IMR-90 (cell line): ENCODE measurements around the gene BTBD9. TPM values are rescaled to one million over a fixed set of nuclear protein-coding genes. Genes with fewer than 3 reads are reported as not detected.

Source experiments
- ATAC-seq: fragments of 200-7000 bp; cut with Tn5 transposase; 2 replicates; pipeline ENCODE4 v1.9.1; 2020; ENCODE audit warnings: low read depth, mild to moderate bottlenecking, moderate library complexity
- BruUV-seq: library from RNA; stranded (reverse); fragments of 400-500 nt; replicated peaks from 2 replicates; lab custom pipeline; 2021; lab: Mats Ljungman, UMichigan
- CTCF ChIA-PET: fragments of 300-600 bp; formaldehyde crosslinking; extraction: SDS; loops from one replicate; lab custom pipeline; 2021; ENCODE audit warnings: antibody characterized with exemption; lab: Yijun Ruan, JAX
- POLR2A ChIA-PET: fragments of 300-600 bp; sonication (Branson Sonifier 250); formaldehyde crosslinking; loops from one replicate; lab custom pipeline; 2022; ENCODE audit warnings: antibody characterized with exemption; ENCODE audit not compliant: unreplicated experiment; lab: Charles Lee
- DNase-seq: peaks from one replicate; pipeline ENCODE4 v3.0.0; 2013
- H2AFZ ChIP-seq: replicated peaks from 2 replicates; pipeline ENCODE3; 2013; ENCODE audit warnings: low read length, mild to moderate bottlenecking; ENCODE audit not compliant: poor library complexity
- H2AK5ac ChIP-seq: 2 replicates; pipeline ENCODE4 v1.6.1; 2013; ENCODE audit warnings: low read depth, low read length, inconsistent platforms
- H2AK9ac ChIP-seq: replicated peaks from 2 replicates; pipeline ENCODE3; 2013; ENCODE audit warnings: mild to moderate bottlenecking, low read depth, low read length, moderate library complexity; ENCODE audit not compliant: poor library complexity
- H2BK120ac ChIP-seq: 2 replicates; pipeline ENCODE4 v1.6.1; 2013; ENCODE audit warnings: low read depth, low read length, inconsistent platforms
- H2BK15ac ChIP-seq: 3 replicates; pipeline ENCODE4 v1.6.1; 2013; ENCODE audit warnings: low read depth, low read length, inconsistent platforms
- H2BK20ac ChIP-seq: 2 replicates; pipeline ENCODE4 v1.6.1; 2013; ENCODE audit warnings: low read depth, mild to moderate bottlenecking, inconsistent platforms, low read length, moderate library complexity
- H2BK5ac ChIP-seq: 2 replicates; pipeline ENCODE4 v1.6.1; 2013; ENCODE audit warnings: mild to moderate bottlenecking, low read depth, low read length, inconsistent platforms; ENCODE audit not compliant: poor library complexity, severe bottlenecking
- H3K14ac ChIP-seq: replicated peaks from 2 replicates; pipeline ENCODE4 v1.6.1; 2013; ENCODE audit warnings: low read depth, low read length, inconsistent platforms
- H3K18ac ChIP-seq: 2 replicates; pipeline ENCODE4 v1.6.1; 2013; ENCODE audit warnings: low read depth, low read length, control low read depth
- H3K23ac ChIP-seq: 2 replicates; pipeline ENCODE4 v1.6.1; 2013; ENCODE audit warnings: low read depth, low read length, inconsistent platforms
- H3K27ac ChIP-seq: 2 replicates; pipeline ENCODE4 v1.5.1; 2013; ENCODE audit warnings: mild to moderate bottlenecking, control low read depth, low read length; ENCODE audit not compliant: insufficient read depth
- H3K27me3 ChIP-seq: 2 replicates; pipeline ENCODE4 v1.6.1; 2013; ENCODE audit warnings: low read length; ENCODE audit not compliant: control insufficient read depth, insufficient read depth
- H3K36me3 ChIP-seq: 2 replicates; pipeline ENCODE4 v1.6.1; 2013; ENCODE audit warnings: low read length, mixed read lengths; ENCODE audit not compliant: control insufficient read depth, insufficient read depth
- H3K4ac ChIP-seq: 2 replicates; pipeline ENCODE4 v1.6.1; 2013; ENCODE audit warnings: low read depth, low read length, inconsistent platforms
- H3K4me1 ChIP-seq: 2 replicates; pipeline ENCODE4 v1.6.1; 2013; ENCODE audit warnings: low read length, mixed read lengths; ENCODE audit not compliant: control insufficient read depth, insufficient read depth
- H3K4me2 ChIP-seq: 2 replicates; pipeline ENCODE4 v1.6.1; 2013; ENCODE audit warnings: low read depth, mild to moderate bottlenecking, control low read depth, low read length, moderate library complexity
- H3K4me3 ChIP-seq: 2 replicates; pipeline ENCODE4 v1.5.1; 2013; ENCODE audit warnings: low read depth, mild to moderate bottlenecking, control low read depth, low read length, moderate library complexity; ENCODE audit not compliant: insufficient read depth
- H3K56ac ChIP-seq: 2 replicates; pipeline ENCODE4 v1.6.1; 2013; ENCODE audit warnings: low read length, inconsistent platforms; ENCODE audit not compliant: insufficient read depth; ENCODE audit errors: extremely low read depth
- H3K79me1 ChIP-seq, 2 experiments: 2 replicates each; pipeline ENCODE4 v1.6.1; 2013; ENCODE audit warnings: low read length in 2 of 2, inconsistent platforms in 1 of 2, low read depth in 1 of 2
- H3K9ac ChIP-seq: 2 replicates; pipeline ENCODE4 v1.6.1; 2013; ENCODE audit warnings: low read depth, low read length, control low read depth
- H3K9me1 ChIP-seq: 2 replicates; pipeline ENCODE4 v1.6.1; 2013; ENCODE audit warnings: low read length, inconsistent platforms; ENCODE audit not compliant: insufficient read depth
- H3K9me3 ChIP-seq: 2 replicates; pipeline ENCODE4 v1.6.1; 2013; ENCODE audit warnings: low read length; ENCODE audit not compliant: control insufficient read depth, insufficient read depth
- H4K20me1 ChIP-seq: 2 replicates; pipeline ENCODE4 v1.6.1; 2013; ENCODE audit warnings: low read length, inconsistent platforms; ENCODE audit not compliant: insufficient read depth
- H4K5ac ChIP-seq: 2 replicates; pipeline ENCODE4 v1.6.1; 2013; ENCODE audit warnings: mild to moderate bottlenecking, low read depth, low read length, control low read depth
- H4K8ac ChIP-seq, 2 experiments: 2 replicates each; pipeline ENCODE4 v1.6.1; 2013; ENCODE audit warnings: low read depth in 2 of 2, low read length in 2 of 2, control low read depth in 1 of 2, inconsistent platforms in 1 of 2
- H4K91ac ChIP-seq: 2 replicates; pipeline ENCODE4 v1.6.1; 2013; ENCODE audit warnings: low read depth, low read length, inconsistent platforms; ENCODE audit not compliant: insufficient read depth
- BHLHE40 ChIP-seq: fragments of 150-350 bp; IDR thresholded peaks from 2 replicates; pipeline ENCODE4 v1.6.1; 2016; ENCODE audit warnings: mild to moderate bottlenecking, low read depth, low read length
- CEBPB ChIP-seq: IDR thresholded peaks from 2 replicates; pipeline ENCODE4 v1.6.1; 2012; ENCODE audit warnings: low read depth, low read length, improper control_type of control experiment
- CHD1 ChIP-seq: IDR thresholded peaks from 2 replicates; pipeline ENCODE4 v1.6.1; 2012; ENCODE audit warnings: low read depth, low read length, improper control_type of control experiment
- CTCF ChIP-seq: conservative IDR thresholded peaks from 2 replicates; pipeline ENCODE4 v1.5.1; 2012; ENCODE audit warnings: mild to moderate bottlenecking, low read depth, low read length, improper control_type of control experiment
- ELK1 ChIP-seq: fragments of 150-350 bp; IDR thresholded peaks from 2 replicates; pipeline ENCODE4 v1.6.1; 2016; ENCODE audit warnings: low read depth, mild to moderate bottlenecking, low read length, moderate library complexity, borderline replicate concordance
- FOS ChIP-seq: fragments of 150-350 bp; IDR thresholded peaks from 2 replicates; pipeline ENCODE4 v1.6.1; 2016; ENCODE audit warnings: low read depth, low read length
- MXI1 ChIP-seq: IDR thresholded peaks from 2 replicates; pipeline ENCODE4 v1.6.1; 2012; ENCODE audit warnings: low read depth, mild to moderate bottlenecking, low read length, moderate library complexity, borderline replicate concordance
- NFE2L2 ChIP-seq: fragments of 150-350 bp; IDR thresholded peaks from 2 replicates; pipeline ENCODE4 v1.6.1; 2016; ENCODE audit warnings: low read depth, mild to moderate bottlenecking, low read length
- POLR2A ChIP-seq: IDR thresholded peaks from 2 replicates; pipeline ENCODE4 v1.6.1; 2012; ENCODE audit warnings: mild to moderate bottlenecking, low read depth, low read length
- RCOR1 ChIP-seq: IDR thresholded peaks from 2 replicates; pipeline ENCODE4 v1.6.1; 2012; ENCODE audit warnings: mild to moderate bottlenecking, low read length, improper control_type of control experiment; ENCODE audit not compliant: insufficient replicate concordance
- RFX5 ChIP-seq: IDR thresholded peaks from 2 replicates; pipeline ENCODE4 v1.8.0; 2012; ENCODE audit warnings: low read depth, mild to moderate bottlenecking, low read length, moderate library complexity
- SMC3 ChIP-seq: fragments of 150-350 bp; IDR thresholded peaks from 2 replicates; pipeline ENCODE4 v1.6.1; 2016; ENCODE audit warnings: low read depth, mild to moderate bottlenecking, antibody characterized with exemption, low read length, moderate library complexity
- USF2 ChIP-seq: fragments of 150-350 bp; IDR thresholded peaks from 2 replicates; pipeline ENCODE4 v1.6.1; 2017; ENCODE audit warnings: mild to moderate bottlenecking, antibody characterized with exemption, low read length, low read depth
- WGBS, 2 experiments: methylation state at CpG; one replicate each; pipeline versions ENCODE4 v1.1.5 to v1.1.7; 2013; ENCODE audit warnings: missing lambda C conversion rate in 2 of 2; ENCODE audit not compliant: insufficient read length in 1 of 2; ENCODE audit errors: extremely low coverage in 2 of 2; 5-methylcytosine and 5-hydroxymethylcytosine counted together
- dilution Hi-C: fragments of 300-500 bp; cut with HindIII; formaldehyde crosslinking; loops from one replicate; pipeline ENCODE4 v1.14.3; 2018; ENCODE audit warnings: low sequenced_read_pairs; ENCODE audit not compliant: unreplicated experiment
- in situ Hi-C: fragments of 300-500 bp; cut with MboI; formaldehyde crosslinking; loops from 3 replicates; pipeline ENCODE4 v1.14.3; 2019; ENCODE audit warnings: low sequenced_read_pairs, inconsistent platforms, mixed read lengths
- intact Hi-C: fragments of 100-400 bp; cut with micrococcal nuclease; formaldehyde crosslinking; loops from 2 replicates; pipeline ENCODE4 v1.10.0; 2022
- polyA plus RNA-seq, 3 experiments: library from polyadenylated mRNA; depleted of rRNA; stranded (reverse); fragments of >200 nt; gene quantifications; 2 replicates each; pipeline ENCODE4 v1.2.3, GENCODE V29; 2012; ENCODE audit warnings: low replicate concordance in 1 of 3
- total RNA-seq: library from RNA; depleted of rRNA; stranded (reverse); fragments of >200 nt; gene quantifications from 2 replicates; pipeline ENCODE4 v1.2.3, GENCODE V29; 2012

Gene BTBD9
- total and polyA plus RNA-seq, 2 of the 4 experiments (the other 2 are of a cell fraction), result 4.1 to 22.0 TPM

GRCh38 chr6:38676974-38677544 lies 37.3 kb upstream of the BTBD9 start:
- H3K9ac ChIP-seq, result no peak overlapping the region
- no peak overlapping the region for H3K56ac ChIP-seq
- DNase-seq (no peak), ATAC-seq (no peak)
- H3K14ac ChIP-seq, result no peak overlapping the region
- no peak overlapping the region for H2BK15ac ChIP-seq
- H4K91ac ChIP-seq, result no peak overlapping the region
- no TSS peak for BruUV-seq
- no peaks in the 10 kb centered on the region for H3K4me1 ChIP-seq
- no peak overlapping the region for H2AFZ ChIP-seq
- POLR2A ChIA-PET, result no interaction called here
- H3K23ac ChIP-seq, result no peak overlapping the region
- in situ Hi-C loops, result no loop called here
- H3K79me1 ChIP-seq, result no peaks in the 10 kb centered on the region; a peak in 1 of 4 replicates
- H2BK20ac ChIP-seq, result no peak overlapping the region
- CTCF ChIA-PET, result no interaction called here
- H2BK120ac ChIP-seq, result no peak overlapping the region
- no peaks in the 10 kb centered on the region for H4K20me1 ChIP-seq
- H3K4ac ChIP-seq, result no peak overlapping the region
- no peak overlapping the region for H2BK5ac ChIP-seq
- dilution Hi-C loops, result no loop called here
- no peak for TF ChIP-seq BHLHE40
- no peak for TF ChIP-seq SMC3
- no peak for TF ChIP-seq RCOR1
- TF ChIP-seq ELK1, result no peak
- TF ChIP-seq CHD1, result no peak
- TF ChIP-seq USF2, result no peak
- TF ChIP-seq FOS, result no peak
- no peak for TF ChIP-seq NFE2L2
- no peak for TF ChIP-seq MXI1
- TF ChIP-seq CTCF, result no peak
- no peak for TF ChIP-seq RFX5
- no peak for TF ChIP-seq POLR2A
- no peak for TF ChIP-seq CEBPB
- no peak overlapping the region for H4K5ac ChIP-seq
- H3K36me3 ChIP-seq, result peaks cover 15% of the 10 kb centered on the region
- no peak overlapping the region for H2AK5ac ChIP-seq
- H3K4me3 ChIP-seq, result no peak overlapping the region
- no peaks in the 10 kb centered on the region for H3K9me1 ChIP-seq
- no CpG with 5 or more reads among the region's 1 CpG for WGBS, 2 experiments
- H2AK9ac ChIP-seq, result no peak overlapping the region
- no peak overlapping the region for H3K18ac ChIP-seq
- H3K9me3 ChIP-seq, result no peaks in the 10 kb centered on the region
- H3K4me2 ChIP-seq, result no peak overlapping the region
- no peak overlapping the region for H3K27ac ChIP-seq
- no peaks in the 10 kb centered on the region for H3K27me3 ChIP-seq
- H4K8ac ChIP-seq, result no peak overlapping the region
- intact Hi-C loops, result no loop called here
